HG02943 (cell line): ENCODE data around the gene WDR90.

Experiments used
- ATAC-seq: cut with Tn5 transposase; IDR thresholded peaks from one replicate; pipeline ENCODE4 v1.9.1; 2021; ENCODE audit warnings: mild to moderate bottlenecking, low read depth, moderate library complexity; ENCODE audit not compliant: unreplicated experiment

Gene WDR90

DNA sequence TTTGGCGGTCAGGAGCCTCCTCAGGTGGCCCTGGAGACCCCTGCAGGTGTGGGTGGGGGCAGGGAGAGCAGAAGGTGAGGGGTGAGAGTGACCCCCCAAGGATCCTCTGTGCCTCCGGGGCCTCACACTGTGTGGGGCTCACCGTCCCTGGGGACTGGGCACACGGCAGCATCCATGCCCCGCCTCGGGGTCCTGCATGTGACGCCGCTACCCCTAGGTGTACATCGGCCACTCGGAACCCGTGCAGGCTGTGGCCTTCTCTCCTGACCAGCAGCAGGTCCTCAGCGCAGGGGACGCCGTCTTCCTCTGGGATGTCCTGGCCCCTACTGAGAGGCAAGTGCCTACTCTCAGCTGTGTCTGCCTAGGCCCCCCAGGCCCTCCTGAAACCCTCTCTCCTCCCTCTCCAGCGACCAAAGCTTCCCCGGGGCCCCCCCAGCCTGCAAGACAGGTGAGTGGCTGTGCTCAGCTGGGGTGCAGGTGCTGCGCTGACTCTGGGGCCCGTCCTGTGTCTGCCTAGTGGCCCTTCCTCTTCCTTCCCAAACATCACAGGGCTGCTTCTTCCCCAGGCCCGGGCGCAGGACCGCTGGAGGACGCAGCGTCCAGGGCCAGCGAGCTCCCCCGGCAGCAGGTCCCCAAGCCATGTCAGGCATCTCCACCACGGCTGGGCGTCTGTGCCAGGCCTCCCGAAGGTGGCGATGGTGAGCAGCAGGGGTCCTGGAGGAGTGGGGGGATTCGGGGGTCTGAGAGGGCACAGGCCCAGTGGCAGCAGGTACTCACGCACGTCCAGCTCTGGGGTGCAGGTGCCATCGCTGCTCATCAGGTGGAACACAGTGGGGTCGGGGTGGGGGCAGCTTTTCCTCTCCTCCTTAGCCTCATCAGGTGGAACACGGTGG is 9.8 kb downstream of the WDR90 start:
- no peak for ATAC-seq

DNA sequence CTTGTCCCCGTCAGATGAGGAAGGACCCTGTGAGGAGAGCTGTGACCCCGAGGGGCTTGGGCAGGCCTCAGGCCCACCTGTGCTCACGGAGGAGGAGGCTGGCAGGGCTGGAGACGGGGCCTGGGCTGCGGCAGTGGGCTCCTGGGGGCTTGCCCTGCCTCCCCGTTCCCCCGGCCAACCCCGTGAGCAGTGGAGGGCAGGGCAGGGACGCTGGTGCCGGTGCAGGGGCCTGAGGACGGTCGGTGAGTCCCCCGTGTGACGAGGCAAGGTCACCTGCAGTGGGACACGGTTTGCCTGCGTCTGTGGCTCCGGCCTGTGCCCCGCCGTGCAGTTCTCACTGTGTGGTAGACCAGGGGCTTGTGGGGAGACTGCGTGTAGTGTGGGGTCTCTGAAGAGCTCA is 10.5 kb downstream of the WDR90 start:
- no peak for ATAC-seq

DNA sequence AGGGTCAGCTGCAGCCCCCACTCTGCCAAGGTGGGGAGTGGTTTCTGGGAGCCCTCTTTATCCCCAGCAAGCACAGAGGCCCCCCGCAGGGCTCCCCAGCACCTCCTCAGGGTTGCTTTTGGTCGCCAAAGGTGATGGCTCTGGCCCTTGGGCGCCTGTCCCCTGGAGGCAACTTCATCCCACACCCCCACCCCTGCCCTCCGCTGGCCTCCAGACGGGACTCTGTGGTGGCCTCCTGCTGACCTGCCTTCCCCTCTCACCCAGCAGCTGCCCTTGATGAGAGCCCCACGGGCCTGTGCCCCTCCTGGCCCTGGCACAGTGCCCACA is 10.9 kb downstream of the WDR90 start:
- ATAC-seq: no peak

DNA sequence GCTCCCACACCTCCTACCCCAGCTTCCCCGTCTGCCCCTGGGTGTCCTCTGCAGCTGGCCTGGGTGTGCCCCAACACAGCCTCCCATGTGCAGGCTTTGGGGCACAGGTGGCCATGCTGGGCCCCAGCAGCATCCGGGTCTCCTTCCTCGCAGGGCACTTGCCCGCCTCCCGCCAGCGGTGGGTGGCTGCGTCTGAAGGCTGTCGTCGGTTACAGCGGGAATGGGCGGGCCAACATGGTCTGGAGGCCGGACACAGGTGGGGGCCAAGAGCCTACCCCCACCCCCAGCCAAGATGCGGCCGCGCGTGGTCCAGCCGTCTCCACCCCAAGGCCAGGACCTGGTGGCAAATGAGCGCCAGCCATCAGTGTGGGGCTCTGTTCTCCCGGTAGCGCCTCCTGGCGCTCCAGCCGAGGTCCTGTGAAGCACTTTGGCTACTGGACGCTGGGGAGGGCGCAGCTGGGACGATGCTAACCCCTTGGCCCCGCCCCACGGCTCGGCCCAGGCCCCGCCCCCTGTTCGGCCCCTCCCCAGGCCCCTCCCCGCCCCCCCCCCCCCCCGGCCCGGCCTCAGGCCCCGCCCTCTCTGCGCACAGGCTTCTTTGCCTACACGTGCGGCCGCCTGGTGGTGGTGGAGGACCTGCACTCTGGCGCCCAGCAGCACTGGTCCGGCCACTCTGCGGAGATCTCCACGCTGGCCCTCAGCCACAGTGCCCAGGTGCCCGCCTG is 11.5 kb downstream of the WDR90 start:
- ATAC-seq: no peak

- ATAC-seq: no peak
These were observed 12.1 kb downstream of the WDR90 start for GRCh38 chr16:661184-661821.

GRCh38 chr16:662095-662494 is 12.9 kb downstream of the WDR90 start:
- ATAC-seq: no peak

DNA sequence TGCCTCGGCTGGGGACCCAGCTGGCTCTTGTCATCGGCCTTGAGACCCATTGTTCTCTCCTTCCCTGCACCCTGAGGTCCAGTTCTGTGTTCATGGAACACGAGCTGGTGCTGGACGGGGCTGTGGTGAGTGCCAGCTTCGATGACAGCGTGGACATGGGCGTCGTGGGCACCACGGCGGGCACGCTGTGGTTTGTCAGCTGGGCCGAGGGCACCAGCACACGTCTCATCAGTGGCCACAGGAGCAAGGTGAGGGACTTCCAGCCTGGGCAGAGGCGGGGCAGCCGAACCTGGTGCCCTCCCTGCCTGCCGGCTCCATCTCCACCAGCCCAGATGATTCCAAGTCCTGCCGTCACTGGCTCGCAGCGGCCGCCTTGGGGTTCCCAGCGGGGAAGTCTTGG is 13.4 kb downstream of the WDR90 start:
- ATAC-seq: no peak

DNA sequence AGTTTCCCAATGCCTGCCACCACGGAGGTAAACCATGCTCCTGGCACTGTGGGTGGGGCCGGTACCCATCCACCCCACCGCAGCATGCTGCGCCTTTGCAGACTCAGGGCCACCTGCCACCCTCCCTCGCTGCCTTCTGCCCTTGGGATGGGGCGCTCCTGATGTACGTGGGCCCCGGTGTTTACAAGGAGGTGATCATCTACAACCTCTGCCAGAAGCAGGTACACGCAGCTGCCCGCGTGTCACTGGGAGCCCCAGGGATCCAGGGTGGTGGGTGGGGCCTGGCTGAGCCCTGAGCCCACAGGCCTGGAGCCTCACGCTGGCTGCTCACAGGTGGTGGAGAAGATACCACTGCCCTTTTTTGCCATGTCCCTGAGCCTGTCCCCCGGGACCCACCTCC is 17.4 kb downstream of the WDR90 start:
- ATAC-seq: no peak

DNA sequence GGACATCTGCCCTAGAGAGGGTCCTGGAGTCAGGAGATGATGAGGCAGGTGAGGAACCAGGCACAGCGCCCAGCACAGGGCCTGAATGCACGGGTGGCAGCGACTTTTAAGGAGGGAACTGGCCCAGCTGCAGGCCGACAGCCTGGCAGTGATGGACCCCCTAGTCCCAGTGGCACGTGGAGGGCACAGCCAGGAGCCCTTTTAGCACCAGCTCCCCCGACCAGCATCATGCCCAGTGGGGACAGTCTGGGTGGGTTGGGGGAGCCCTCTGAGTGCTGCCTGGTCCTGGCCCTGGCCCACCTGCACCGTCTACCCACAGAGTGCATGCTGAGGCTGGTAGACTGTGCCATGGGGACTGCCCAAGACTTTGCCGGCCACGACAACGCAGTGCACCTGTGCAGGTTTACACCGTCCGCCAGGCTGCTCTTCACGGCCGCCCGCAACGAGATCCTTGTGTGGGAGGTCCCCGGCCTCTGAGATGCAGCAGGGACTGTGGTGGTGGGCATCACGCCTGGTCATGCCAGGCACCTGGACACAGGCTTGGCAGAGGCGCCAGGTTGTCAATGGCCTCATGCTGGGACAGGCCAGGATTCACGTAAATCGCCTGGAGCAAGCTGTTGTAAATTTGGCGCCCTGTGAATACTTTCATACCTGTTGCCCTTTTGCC is 18.1 kb downstream of the WDR90 start:
- ATAC-seq: no peak

GRCh38 chr16:667780-668518 is 18.8 kb downstream of the WDR90 start, which contains the start of gene RHOT2:
Gene RHOT2, plus strand, starts transcription at chr16:668132. Its CDS starts 68 bp downstream, at chr16:668200.
- no peak for ATAC-seq

DNA sequence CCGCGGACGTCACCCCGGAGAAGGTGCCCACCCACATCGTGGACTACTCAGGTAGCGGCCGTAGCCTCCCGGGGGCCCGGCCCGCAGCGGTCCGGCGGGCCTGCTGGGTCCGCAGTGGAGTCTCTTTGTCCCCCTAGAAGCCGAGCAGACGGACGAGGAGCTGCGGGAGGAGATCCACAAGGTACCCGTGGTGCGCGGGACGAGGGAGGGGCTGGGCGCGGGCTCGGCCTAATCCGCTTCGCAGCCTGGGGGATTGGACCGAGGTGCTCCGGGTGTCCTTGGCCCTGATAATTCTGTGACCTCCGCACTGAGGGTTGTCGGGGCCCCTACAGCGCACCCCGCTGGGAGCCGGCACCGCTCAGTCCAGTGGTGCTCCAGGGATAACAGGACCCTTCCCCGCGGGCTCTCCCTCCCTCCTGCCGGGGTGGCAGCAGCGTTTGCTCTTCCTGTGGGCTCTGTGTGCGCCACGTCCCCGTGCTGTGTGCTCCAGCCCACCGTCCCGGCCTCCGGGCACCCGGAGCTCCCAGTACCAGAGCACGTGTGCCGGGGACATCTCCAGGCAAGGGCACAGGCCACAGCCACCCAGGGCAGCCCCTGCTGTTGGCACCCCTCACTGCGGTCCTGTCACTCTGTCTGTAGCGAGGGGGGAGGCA is 19.5 kb downstream of the WDR90 start:
- ATAC-seq: no peak

DNA sequence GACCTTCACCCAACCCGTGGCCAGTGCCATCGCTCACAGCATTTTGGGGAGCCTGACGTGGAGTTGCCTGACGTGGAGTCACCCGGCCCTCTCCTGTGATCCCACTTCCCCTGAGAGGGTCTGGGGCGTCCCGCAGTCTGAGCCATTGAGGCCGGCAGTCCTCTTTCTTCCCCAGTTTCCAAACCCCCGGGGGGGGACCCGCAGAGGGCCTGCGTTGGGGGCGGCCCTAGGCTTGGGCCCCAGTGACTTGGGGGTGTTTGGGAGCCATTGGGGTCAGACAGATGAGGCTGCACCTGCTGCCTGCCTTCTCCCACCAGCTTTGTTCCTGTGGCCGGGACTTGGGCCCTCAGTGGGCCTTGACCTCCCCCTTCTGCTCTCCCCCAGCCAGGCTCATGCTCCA is 20.5 kb downstream of the WDR90 start:
- ATAC-seq: no peak

DNA sequence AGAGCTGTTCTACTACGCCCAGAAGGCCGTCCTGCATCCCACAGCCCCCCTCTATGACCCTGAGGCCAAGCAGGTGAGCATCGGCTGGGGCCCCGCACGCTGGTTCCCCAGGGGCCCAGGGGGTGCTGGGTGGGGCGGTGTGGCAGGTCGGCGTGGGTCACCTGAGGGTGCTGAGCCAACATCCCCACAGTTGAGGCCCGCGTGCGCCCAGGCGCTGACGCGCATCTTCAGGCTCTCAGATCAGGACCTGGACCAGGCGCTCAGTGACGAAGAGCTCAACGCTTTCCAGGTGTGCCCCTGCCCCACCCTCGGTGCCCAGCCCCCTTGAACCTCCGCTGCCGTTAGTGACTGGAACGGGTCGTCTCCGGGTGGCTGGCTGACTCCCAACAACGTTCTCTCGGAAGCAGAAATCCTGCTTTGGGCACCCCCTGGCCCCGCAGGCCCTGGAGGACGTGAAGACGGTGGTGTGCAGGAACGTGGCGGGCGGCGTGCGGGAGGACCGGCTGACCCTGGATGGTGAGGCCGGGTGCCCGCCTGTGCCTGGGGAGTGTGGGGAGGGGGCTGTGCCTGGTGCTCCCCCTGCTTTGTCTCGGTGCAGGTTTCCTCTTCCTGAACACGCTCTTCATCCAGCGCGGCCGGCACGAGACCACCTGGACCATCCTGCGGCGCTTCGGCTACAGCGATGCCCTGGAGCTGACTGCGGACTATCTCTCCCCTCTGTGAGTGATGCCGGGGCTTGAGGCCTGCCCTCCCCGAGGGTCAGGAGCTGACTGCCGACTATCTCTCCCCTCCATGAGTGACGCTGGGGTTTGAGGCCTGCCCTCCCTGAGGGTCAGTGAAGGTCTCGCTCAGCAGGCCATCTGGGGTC is 21.6 kb downstream of the WDR90 start:
- no peak for ATAC-seq

DNA sequence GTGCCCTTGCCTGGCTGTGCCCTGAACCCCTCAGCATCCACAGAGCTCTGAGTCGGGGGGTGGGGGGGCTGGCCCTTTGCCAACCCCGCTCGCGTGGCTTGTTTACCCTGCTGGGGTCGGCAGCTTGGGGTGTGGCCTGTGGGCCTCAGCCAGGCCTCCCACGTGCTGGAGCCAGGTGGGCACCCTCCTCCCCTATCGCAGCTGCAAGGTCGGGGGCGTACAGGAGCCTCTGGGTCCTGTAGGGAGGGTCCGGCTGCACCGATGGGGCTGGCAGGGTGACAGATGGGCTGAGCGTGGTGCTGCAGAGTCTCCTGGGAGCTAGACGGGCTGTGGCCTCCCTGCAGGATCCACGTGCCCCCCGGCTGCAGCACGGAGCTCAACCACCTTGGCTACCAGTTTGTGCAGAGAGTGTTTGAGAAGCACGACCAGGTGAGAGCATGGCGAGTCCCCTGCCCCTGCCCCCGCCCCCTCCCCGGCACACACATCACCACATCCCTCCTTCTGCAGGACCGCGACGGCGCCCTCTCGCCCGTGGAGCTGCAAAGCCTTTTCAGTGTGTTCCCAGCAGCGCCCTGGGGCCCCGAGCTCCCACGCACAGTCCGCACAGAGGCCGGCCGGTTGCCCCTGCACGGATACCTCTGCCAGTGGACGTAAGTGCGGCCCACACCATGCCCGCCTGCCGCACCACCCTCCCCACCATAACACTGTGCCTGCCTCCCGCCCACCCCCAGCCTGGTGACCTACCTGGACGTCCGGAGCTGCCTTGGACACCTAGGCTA is 22.4 kb downstream of the WDR90 start:
- ATAC-seq: no peak

DNA sequence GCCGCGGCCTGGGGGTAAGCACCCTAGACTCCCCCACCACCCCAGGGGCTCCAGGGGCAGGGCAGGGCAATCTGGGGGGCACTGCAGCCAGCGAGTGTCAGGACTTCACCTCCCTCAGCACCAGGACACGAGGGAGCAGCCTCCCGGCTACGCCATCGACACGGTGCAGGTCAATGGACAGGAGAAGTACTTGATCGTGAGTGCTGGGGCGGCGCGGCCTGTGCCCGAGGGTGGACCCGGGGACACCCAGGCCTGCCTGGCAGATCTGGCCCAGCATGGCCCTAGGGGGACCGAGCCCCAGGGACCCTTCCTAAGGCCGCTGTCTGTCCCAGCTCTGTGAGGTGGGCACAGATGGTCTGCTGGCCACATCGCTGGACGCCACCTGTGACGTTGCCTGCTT is 23.2 kb downstream of the WDR90 start:
- no peak for ATAC-seq

DNA sequence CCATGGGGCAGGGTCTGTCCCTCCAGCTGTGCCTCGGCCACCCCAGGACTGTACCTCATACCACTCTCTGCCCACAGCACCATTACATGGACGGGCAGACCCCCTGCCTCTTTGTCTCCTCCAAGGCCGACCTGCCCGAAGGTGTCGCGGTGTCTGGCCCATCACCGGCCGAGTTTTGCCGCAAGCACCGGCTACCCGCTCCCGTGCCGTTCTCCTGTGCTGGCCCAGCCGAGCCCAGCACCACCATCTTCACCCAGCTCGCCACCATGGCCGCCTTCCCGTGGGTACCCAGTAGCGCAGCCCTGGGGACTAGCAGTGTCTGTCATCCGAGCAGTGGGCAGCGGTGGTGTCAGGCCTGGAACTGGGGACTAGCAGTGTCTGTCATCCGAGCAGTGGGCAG is 23.7 kb downstream of the WDR90 start:
- ATAC-seq: no peak

DNA sequence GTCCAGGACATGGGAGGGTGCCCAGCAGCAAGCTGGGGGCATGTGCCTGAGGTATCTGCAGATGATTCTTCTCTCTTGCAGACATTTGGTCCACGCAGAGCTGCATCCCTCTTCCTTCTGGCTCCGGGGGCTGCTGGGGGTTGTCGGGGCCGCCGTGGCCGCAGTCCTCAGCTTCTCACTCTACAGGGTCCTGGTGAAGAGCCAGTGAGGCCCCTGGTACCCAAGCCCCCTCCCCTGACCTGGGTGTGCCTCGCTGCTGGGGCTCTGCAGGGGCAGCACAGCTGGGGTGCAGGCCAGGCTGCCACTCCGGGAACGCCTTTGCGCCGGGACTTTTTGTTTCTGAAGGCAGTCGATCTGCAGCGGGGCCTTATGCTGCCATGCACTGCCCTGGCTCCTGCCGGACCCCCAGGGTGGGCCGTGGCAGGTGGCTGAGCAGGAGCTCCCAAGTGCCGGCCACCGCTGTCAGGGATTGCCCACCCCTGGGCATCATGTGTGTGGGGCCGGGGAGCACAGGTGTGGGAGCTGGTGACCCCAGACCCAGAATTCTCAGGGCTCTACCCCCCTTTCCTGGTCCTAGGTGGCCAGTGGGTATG is 24.3 kb downstream of the WDR90 start:
- ATAC-seq: no peak
